ENCODE results near the gene SIAH2. TPM values are rescaled to one million over a fixed set of nuclear protein-coding genes. Genes with fewer than 3 reads are reported as not detected.

SIAH2 gene
- total and polyA plus RNA-seq, 9 of the 15 experiments (the other 6 are each of a cell fraction or from before 2014, with no cell fraction given) = 4.8 to 39.0 (median 29.9) TPM

- TF ChIP-seq RAD51 (IDR thresholded peaks at IDR 0.05; ENCODE audit: borderline replicate concordance, low read depth) (0 out of 2 replicates have a peak, but pooled peaks have one; percentile 10), MYC (IDR thresholded peaks at IDR 0.05; ENCODE audit: low read depth, low read length) (peak; percentile 68), MYC (CRISPR knock-in tag; IDR thresholded peaks at IDR 0.05; ENCODE audit: borderline replicate concordance, low read depth) (no peak), ZNF592 (IDR thresholded peaks at IDR 0.05) (0 out of 2 replicates have a peak, but pooled peaks have one; percentile 29), TBP (optimal IDR thresholded peaks at IDR 0.05; ENCODE audit: low read depth, low read length) (peak; percentile 36), E2F6 (IDR thresholded peaks at IDR 0.05; ENCODE audit: borderline replicate concordance in 1 of 2, extremely low read depth in 1 of 2, insufficient read depth in 1 of 2, insufficient read length in 1 of 2, low read depth in 1 of 2, low read length in 1 of 2, poor library complexity in 1 of 2, severe bottlenecking in 1 of 2) (peak in 1 of 2 experiments; percentile 42), UBTF (IDR thresholded peaks at IDR 0.05; ENCODE audit: borderline replicate concordance in 1 of 2, low read depth in 2 of 2, low read length in 2 of 2) (0 out of 4 replicates have a peak, but pooled peaks of 1 of the 2 experiments have one; percentile 8), PRDM10 (IDR thresholded peaks at IDR 0.05; ENCODE audit: partially characterized antibody) (peak; percentile 37), PBX2 (CRISPR knock-in tag; IDR thresholded peaks at IDR 0.05; ENCODE audit: low read depth) (no peak), PBX2 (tag; conservative IDR thresholded peaks at IDR 0.05; ENCODE audit: low read depth) (no peak)
Observed at GRCh38 chr3:150761831-150762661, 923 bp downstream of the SIAH2 start (continued).
